Measurements from ENCODE around the gene TEDC2.

Gene TEDC2

GRCh38 chr16:2451851-2452320 is 8.0 kb upstream of the TEDC2 start:
- no peak for DNase-seq (ENCODE audit: low read depth)
- no peak overlapping the region for H3K4me3 ChIP-seq (ENCODE audit: low read depth, low read length)
- TF ChIP-seq, protein P1, sequence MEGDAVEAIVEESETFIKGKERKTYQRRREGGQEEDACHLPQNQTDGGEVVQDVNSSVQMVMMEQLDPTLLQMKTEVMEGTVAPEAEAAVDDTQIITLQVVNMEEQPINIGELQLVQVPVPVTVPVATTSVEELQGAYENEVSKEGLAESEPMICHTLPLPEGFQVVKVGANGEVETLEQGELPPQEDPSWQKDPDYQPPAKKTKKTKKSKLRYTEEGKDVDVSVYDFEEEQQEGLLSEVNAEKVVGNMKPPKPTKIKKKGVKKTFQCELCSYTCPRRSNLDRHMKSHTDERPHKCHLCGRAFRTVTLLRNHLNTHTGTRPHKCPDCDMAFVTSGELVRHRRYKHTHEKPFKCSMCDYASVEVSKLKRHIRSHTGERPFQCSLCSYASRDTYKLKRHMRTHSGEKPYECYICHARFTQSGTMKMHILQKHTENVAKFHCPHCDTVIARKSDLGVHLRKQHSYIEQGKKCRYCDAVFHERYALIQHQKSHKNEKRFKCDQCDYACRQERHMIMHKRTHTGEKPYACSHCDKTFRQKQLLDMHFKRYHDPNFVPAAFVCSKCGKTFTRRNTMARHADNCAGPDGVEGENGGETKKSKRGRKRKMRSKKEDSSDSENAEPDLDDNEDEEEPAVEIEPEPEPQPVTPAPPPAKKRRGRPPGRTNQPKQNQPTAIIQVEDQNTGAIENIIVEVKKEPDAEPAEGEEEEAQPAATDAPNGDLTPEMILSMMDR (IDR thresholded peaks at IDR 0.05; ENCODE audit: low read depth, low read length, missing control alignments): no peak

GRCh38 chr16:2452650-2453049 is 7.3 kb upstream of the TEDC2 start:
- DNase-seq (ENCODE audit: low read depth): no peak
- TF ChIP-seq, protein P1 (IDR thresholded peaks at IDR 0.05; ENCODE audit: low read depth, low read length, missing control alignments): no peak
- no peak overlapping the region for H3K4me3 ChIP-seq (ENCODE audit: low read depth, low read length)

DNA sequence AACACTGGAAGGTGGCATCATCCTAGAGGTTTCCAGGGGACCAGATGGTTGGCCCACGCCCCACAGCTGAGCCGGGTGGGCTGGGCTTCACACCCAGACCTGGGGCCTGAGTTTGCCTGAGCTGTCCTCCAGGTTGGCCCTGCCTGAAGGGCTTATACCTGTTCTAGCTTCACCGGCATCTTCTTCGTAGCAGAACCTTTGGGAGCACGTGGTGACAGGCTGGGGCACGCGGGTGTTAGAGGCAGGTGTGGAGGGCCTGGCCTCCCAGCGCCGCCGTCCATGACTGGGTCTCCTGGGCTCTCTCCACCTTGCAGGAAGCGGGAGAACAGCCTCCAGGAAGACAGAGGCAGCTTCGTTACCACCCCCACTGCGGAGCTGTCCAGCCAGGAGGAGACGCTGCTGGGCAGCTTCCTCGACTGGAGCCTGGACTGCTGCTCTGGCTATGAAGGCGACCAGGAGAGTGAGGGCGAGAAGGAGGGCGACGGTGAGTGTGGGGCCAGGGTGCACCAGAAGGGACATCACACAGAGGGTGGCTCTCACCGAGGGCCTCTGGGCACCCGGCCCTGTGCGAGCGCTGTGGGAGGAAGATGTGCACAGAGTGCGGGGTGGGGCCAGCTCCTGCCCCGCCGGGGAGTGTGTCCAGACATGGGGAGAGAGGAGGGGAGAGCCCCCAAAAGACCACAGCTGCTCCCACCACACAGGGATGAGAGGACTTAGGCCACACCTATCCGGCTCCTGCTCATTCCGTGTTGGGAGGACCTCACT is 4.6 kb upstream of the TEDC2 start:
- H3K4me3 ChIP-seq (ENCODE audit: low read depth, low read length): no peak overlapping the region
- TF ChIP-seq, protein P1 (IDR thresholded peaks at IDR 0.05; ENCODE audit: low read depth, low read length, missing control alignments): no peak
- no peak for DNase-seq (ENCODE audit: low read depth)

DNA sequence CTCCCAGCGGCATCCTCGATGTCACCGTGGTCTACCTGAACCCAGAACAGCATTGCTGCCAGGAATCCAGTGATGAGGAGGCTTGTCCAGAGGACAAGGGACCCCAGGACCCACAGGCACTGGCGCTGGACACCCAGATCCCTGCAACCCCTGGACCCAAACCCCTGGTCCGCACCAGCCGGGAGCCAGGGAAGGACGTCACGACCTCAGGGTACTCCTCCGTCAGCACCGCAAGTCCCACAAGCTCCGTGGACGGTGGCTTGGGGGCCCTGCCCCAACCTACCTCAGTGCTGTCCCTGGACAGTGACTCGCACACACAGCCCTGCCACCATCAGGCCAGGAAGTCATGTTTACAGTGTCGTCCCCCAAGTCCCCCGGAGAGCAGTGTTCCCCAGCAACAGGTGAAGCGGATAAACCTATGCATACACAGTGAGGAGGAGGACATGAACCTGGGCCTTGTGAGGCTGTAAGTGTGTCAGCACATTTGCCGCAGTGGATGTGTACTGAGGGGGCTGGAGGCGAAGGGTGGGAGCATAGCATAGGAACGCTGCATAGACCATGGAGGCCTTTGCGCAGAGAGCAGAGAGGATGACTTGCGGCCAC is 3.3 kb upstream of the TEDC2 start:
- TF ChIP-seq, protein P1 (IDR thresholded peaks at IDR 0.05; ENCODE audit: low read depth, low read length, missing control alignments): no peak
- no peak for DNase-seq (ENCODE audit: low read depth)
- no peak overlapping the region for H3K4me3 ChIP-seq (ENCODE audit: low read depth, low read length)

- no peak overlapping the region for H3K4me3 ChIP-seq (ENCODE audit: low read depth, low read length)
- DNase-seq (ENCODE audit: low read depth): no peak
- TF ChIP-seq, protein P1 (IDR thresholded peaks at IDR 0.05; ENCODE audit: low read depth, low read length, missing control alignments): no peak
Observed at GRCh38 chr16:2457267-2457666, 2.6 kb upstream of the TEDC2 start.

DNA sequence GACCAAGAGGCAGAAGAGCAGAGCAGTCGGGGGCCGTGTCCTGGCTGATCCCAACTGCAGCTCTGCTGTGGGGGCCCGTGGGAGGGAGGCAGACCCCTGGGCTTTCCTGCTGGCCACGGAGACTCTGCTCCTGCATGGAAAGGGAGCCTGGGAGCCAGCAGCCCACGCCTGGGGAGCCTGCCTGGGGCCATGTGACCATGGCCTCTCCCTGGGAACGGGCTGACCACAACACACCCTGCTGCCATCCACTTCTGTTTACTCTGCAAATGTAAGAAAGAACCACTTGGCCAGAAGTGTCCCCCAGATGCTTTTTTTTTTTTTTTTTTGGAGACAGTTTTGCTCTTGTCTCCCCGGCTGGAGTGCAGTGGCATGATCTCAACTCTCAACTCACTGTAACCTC is 2.0 kb upstream of the TEDC2 start:
- DNase-seq (ENCODE audit: low read depth): no peak
- TF ChIP-seq, protein P1 (IDR thresholded peaks at IDR 0.05; ENCODE audit: low read depth, low read length, missing control alignments): no peak
- no peak overlapping the region for H3K4me3 ChIP-seq (ENCODE audit: low read depth, low read length)
